ENCODE results near the gene ZNF70. TPM values are rescaled to one million over a fixed set of nuclear protein-coding genes. Genes with fewer than 3 reads are reported as not detected.

Gene ZNF70
- total and polyA plus RNA-seq, 9 of the 15 experiments (the other 6 are each of a cell fraction or from before 2014, with no cell fraction given), result 0.14 to 3.3 (median 1.4) TPM

GRCh38 chr22:23759566-23759965, 8.7 kb upstream of the ZNF70 start (continued):
- TF ChIP-seq, protein P1, sequence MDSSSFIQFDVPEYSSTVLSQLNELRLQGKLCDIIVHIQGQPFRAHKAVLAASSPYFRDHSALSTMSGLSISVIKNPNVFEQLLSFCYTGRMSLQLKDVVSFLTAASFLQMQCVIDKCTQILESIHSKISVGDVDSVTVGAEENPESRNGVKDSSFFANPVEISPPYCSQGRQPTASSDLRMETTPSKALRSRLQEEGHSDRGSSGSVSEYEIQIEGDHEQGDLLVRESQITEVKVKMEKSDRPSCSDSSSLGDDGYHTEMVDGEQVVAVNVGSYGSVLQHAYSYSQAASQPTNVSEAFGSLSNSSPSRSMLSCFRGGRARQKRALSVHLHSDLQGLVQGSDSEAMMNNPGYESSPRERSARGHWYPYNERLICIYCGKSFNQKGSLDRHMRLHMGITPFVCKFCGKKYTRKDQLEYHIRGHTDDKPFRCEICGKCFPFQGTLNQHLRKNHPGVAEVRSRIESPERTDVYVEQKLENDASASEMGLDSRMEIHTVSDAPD (CRISPR knock-in tag; IDR thresholded peaks at IDR 0.05), result no peak
- no peak for TF ChIP-seq CBFB (CRISPR knock-in tag; IDR thresholded peaks at IDR 0.05)
- TF ChIP-seq MEF2A (IDR thresholded peaks at IDR 0.05; ENCODE audit: control insufficient read depth, low read depth, low read length), result no peak
- TF ChIP-seq, protein P2, sequence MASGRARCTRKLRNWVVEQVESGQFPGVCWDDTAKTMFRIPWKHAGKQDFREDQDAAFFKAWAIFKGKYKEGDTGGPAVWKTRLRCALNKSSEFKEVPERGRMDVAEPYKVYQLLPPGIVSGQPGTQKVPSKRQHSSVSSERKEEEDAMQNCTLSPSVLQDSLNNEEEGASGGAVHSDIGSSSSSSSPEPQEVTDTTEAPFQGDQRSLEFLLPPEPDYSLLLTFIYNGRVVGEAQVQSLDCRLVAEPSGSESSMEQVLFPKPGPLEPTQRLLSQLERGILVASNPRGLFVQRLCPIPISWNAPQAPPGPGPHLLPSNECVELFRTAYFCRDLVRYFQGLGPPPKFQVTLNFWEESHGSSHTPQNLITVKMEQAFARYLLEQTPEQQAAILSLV (tag; IDR thresholded peaks at IDR 0.05), result no peak
- TF ChIP-seq RUNX1 (IDR thresholded peaks at IDR 0.05; ENCODE audit: low read depth), result no peak
- no peak for TF ChIP-seq JUNB (CRISPR knock-in tag; conservative IDR thresholded peaks at IDR 0.05)
- TF ChIP-seq CTBP1 (IDR thresholded peaks at IDR 0.05; ENCODE audit: borderline replicate concordance), result no peak

GRCh38 chr22:23756891-23757290, 6.0 kb upstream of the ZNF70 start:
- CTCF ChIA-PET (ENCODE audit: low intra/inter-chr PET ratio), result no interaction called here
- no peaks in the 10 kb centered on the region for H3K79me2 ChIP-seq (ENCODE audit: control insufficient read depth, insufficient read depth, low read length)
- H3K4me3 ChIP-seq, result no peak overlapping the region
- H4K20me1 ChIP-seq (replicated peaks; ENCODE audit: control insufficient read depth, insufficient read depth, low read length), result no peaks in the 10 kb centered on the region
- FAIRE-seq (no peak), ATAC-seq (no peak), DNase-seq (ENCODE audit: extremely low read depth in 1 of 4, low spot score in 3 of 4) (no peak)
- H3K4me2 ChIP-seq (ENCODE audit: insufficient read depth, low read length), result no peak overlapping the region
- no TSS peak for BruUV-seq (replicated peaks)
- H3K9me3 ChIP-seq (replicated peaks; ENCODE audit: control insufficient read depth, insufficient read depth, low read depth, low read length), result no peaks in the 10 kb centered on the region
- no peaks in the 10 kb centered on the region for H3K9me1 ChIP-seq (ENCODE audit: control insufficient read depth, insufficient read depth, low read length)
- H3K4me1 ChIP-seq (replicated peaks in 1 of 2; ENCODE audit: control insufficient read depth in 2 of 2, insufficient read depth in 2 of 2, low read length in 2 of 2), result peaks cover 4 to 11% of the 10 kb centered on the region in 2 experiments; a peak in 3 of 5 replicates
- intact Hi-C loops (cut with micrococcal nuclease), result no loop called here
- no peak overlapping the region for H3K27ac ChIP-seq (ENCODE audit: extremely low read depth, low read depth, low read length)
- no peak overlapping the region for H3K9ac ChIP-seq (ENCODE audit: insufficient read depth in 1 of 2, low read depth in 2 of 2, low read length in 2 of 2)
- H2AFZ ChIP-seq (ENCODE audit: low read depth, low read length), result no peak overlapping the region
- H3K36me3 ChIP-seq (ENCODE audit: control insufficient read depth, insufficient read depth, low read length), result no peaks in the 10 kb centered on the region
- POLR2A ChIA-PET, result interaction anchor here (0.6 to 2.0 kb wide), 2 partner anchors 9 to 220 kb away, joined by 3 to 4 read pairs; no protein-coding TSS in a partner anchor
- in situ Hi-C loops (cut with MboI), result no loop called here
- H3K27me3 ChIP-seq (ENCODE audit: control insufficient read depth in 2 of 2, insufficient read depth in 2 of 2, low read length in 2 of 2), result no peaks in the 10 kb centered on the region
- 13% methylated on average over 3 of the region's 4 CpGs for WGBS (ENCODE audit: insufficient coverage, low coverage, missing lambda C conversion rate)
- TF ChIP-seq, protein P3, sequence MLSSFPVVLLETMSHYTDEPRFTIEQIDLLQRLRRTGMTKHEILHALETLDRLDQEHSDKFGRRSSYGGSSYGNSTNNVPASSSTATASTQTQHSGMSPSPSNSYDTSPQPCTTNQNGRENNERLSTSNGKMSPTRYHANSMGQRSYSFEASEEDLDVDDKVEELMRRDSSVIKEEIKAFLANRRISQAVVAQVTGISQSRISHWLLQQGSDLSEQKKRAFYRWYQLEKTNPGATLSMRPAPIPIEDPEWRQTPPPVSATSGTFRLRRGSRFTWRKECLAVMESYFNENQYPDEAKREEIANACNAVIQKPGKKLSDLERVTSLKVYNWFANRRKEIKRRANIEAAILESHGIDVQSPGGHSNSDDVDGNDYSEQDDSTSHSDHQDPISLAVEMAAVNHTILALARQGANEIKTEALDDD (IDR thresholded peaks at IDR 0.05), result no peak
- TF ChIP-seq ETS1 (conservative IDR thresholded peaks at IDR 0.05; ENCODE audit: control insufficient read depth, low read depth, low read length) (no peak), XRCC3 (IDR thresholded peaks at IDR 0.05) (no peak), IRF2 (CRISPR knock-in tag; IDR thresholded peaks at IDR 0.05) (no peak)

Data from K562 (cell line).